Aorta (tissue), 5 donors: ENCODE measurements around the gene DPF3. TPM values are rescaled to one million over a fixed set of nuclear protein-coding genes. Genes with fewer than 3 reads are reported as not detected.

Source experiments
- ATAC-seq: fragments of 200-7000 bp; cut with Tn5 transposase; one replicate; pipeline ENCODE4 v1.9.1; 2022; ENCODE audit warnings: moderate library complexity; ENCODE audit not compliant: low FRiP score
- DNase-seq, 2 donors: peaks; one replicate each; pipeline ENCODE4 v3.0.0-alpha.2; 2020
- H3K27ac ChIP-seq, 2 donors: one replicate each; pipeline ENCODE4 v1.5.1; 2013; ENCODE audit warnings: low read length in 2 of 2, mild to moderate bottlenecking in 2 of 2, moderate library complexity in 2 of 2, control low read depth in 1 of 2, inconsistent platforms in 1 of 2, low read depth in 1 of 2
- H3K27me3 ChIP-seq, 2 donors: one replicate each; pipeline ENCODE4 v1.6.1; 2013; ENCODE audit warnings: control low read depth in 1 of 2, low read length in 1 of 2, mild to moderate bottlenecking in 1 of 2, moderate library complexity in 1 of 2; ENCODE audit not compliant: insufficient read depth in 2 of 2, control insufficient read depth in 1 of 2
- H3K36me3 ChIP-seq, 2 donors: one replicate each; pipeline ENCODE4 v1.6.1; 2013; ENCODE audit warnings: control low read depth in 1 of 2, low read length in 1 of 2, mild to moderate bottlenecking in 1 of 2; ENCODE audit not compliant: insufficient read depth in 2 of 2, control insufficient read depth in 1 of 2
- H3K4me1 ChIP-seq, 2 donors: one replicate each; pipeline ENCODE4 v1.6.1; 2013; ENCODE audit warnings: low read length in 2 of 2, control low read depth in 1 of 2, mild to moderate bottlenecking in 1 of 2, moderate library complexity in 1 of 2; ENCODE audit not compliant: insufficient read depth in 2 of 2, control insufficient read depth in 1 of 2
- H3K4me3 ChIP-seq, 2 donors: one replicate each; pipeline ENCODE4 v1.5.1; 2013; ENCODE audit warnings: low read length in 2 of 2, control low read depth in 1 of 2, mild to moderate bottlenecking in 1 of 2
- H3K9me3 ChIP-seq: one replicate; pipeline ENCODE4 v1.6.1; 2013; ENCODE audit warnings: mild to moderate bottlenecking, low read length; ENCODE audit not compliant: control insufficient read depth
- whole genome bisulfite sequencing, 2 donors: extraction: QIAGEN DNeasy Blood & Tissue Kit; methylation state at CpG; one replicate each; pipeline ENCODE4 v1.1.7; 2013; 5-methylcytosine and 5-hydroxymethylcytosine counted together
- intact Hi-C, 2 donors: fragments of 100-400 bp; cut with DNase I; formaldehyde crosslinking; loops; one replicate each; pipeline versions ENCODE4 v1.14.2 to v1.15.0; 2022
- polyA plus RNA-seq, 2 donors: library from polyadenylated mRNA; stranded (reverse); fragments of 200-250 nt; gene quantifications; one replicate each; pipeline ENCODE4 v1.2.3, GENCODE V29; 2013
- total RNA-seq, 2 donors: library from RNA; stranded (reverse); fragmentation: NEBNext Ultra II Directional; extraction: Animal tissue kit (Norgen Biotek cat#: 25700); gene quantifications; one replicate each; pipeline ENCODE4 v1.2.1, GENCODE V29; 2021
- donor health status: healthy with polysubstance abuse.
- donor health status: Bipolar disorder and iron deficiency.
- donor health status: DM: no; HTN: no; CAD: no.
- donor health status: DM: no; HTN: no; CAD: no.
- donor health status: DM: yes; HTN: yes; CAD: no.

Gene DPF3
- total and polyA plus RNA-seq, 4 donors: 0.15 to 2.2 (median 0.70) TPM

DNA sequence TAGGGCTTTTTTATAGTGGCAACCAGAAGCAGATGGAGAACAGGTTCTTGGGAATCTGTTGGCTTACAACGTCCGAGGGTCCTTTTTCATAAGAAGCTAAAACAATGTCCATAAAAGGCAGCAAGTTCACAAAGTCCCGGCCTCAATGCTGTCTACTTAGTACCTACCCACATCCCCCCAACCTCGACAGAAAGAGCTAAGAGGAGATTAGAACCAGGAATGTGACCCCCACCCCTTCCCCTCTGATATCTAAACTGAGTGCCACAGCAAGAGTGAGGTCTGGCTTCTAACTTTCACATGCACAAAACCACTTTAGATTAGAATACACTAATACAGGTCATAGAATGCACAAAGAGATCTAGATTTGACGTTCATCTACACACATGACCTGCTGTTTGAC, 4.5 kb downstream of the DPF3 start:
- Histone ChIP-seq H3K27me3 (no peaks in the 10 kb centered on the region), H3K9me3 (no peaks in the 10 kb centered on the region), H3K36me3 (no peaks in the 10 kb centered on the region), H3K27ac (no peak overlapping the region), H3K4me3 (no peak overlapping the region), H3K4me1 (no peaks in the 10 kb centered on the region)
- intact Hi-C loops: no loop called here
- ATAC-seq (no peak), DNase-seq (no peak)
- 79% methylated on average over 5 of the region's 5 CpGs for WGBS, 2 donors

DNA sequence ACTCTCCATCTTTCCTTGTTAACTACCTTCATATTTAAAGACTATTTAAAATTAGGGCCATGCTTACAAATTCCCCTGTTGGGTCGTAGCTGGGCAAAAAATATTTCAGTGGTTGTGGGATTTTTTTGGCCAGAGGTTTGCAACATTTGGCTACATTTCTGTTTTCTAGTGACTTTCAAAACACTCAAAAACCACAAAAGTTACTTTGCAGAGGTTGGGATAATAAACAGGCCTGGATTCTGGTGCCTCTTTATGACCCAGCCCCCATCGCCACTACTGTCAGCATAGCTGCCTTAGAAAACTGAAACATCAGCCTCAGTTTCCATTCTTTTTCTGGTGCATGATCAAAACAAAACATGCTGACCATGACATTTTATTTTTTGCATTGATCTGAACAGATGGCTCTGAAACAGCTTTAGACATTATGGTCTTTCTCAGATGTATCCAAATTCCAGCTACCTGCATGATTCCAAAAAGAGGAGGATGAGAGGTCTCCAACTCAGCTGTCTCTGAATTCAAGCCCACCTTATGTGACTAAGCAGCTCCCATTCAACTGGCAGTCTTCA, 5.2 kb downstream of the DPF3 start:
- Histone ChIP-seq H3K4me1 (no peaks in the 10 kb centered on the region), H3K9me3 (no peaks in the 10 kb centered on the region), H3K27me3 (no peaks in the 10 kb centered on the region), H3K4me3 (no peak overlapping the region), H3K27ac (no peak overlapping the region), H3K36me3 (no peaks in the 10 kb centered on the region)
- intact Hi-C loops: no loop called here
- WGBS, 2 donors: 47 to 48% methylated on average over 2 of the region's 2 CpGs
- DNase-seq (no peak), ATAC-seq (no peak)

DNA sequence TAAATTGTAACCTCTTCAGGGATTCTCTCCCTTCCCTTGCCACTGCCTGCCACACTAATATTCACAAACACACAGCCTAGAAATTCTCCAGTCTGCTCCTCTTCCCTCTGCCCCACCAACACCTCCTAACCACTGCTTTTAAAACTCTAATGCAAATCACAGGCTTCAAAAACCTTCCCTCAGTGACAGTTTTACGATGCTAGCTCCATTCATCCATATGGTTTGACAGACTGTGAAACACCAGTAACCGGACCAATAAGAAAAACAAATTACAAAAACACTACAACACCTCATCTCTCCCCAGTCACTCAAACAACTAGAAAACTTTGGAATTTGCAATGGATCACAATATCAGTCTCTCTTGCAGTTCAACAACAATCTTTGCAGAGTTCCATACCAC, 5.7 kb downstream of the DPF3 start:
- Histone ChIP-seq H3K4me3 (no peak overlapping the region), H3K4me1 (no peaks in the 10 kb centered on the region), H3K27ac (no peak overlapping the region), H3K9me3 (no peaks in the 10 kb centered on the region), H3K27me3 (no peaks in the 10 kb centered on the region), H3K36me3 (no peaks in the 10 kb centered on the region)
- DNase-seq: no peak
- intact Hi-C loops: no loop called here
- no peak for ATAC-seq
- 87 to 92% methylated on average over 2 of the region's 2 CpGs for WGBS, 2 donors

DNA sequence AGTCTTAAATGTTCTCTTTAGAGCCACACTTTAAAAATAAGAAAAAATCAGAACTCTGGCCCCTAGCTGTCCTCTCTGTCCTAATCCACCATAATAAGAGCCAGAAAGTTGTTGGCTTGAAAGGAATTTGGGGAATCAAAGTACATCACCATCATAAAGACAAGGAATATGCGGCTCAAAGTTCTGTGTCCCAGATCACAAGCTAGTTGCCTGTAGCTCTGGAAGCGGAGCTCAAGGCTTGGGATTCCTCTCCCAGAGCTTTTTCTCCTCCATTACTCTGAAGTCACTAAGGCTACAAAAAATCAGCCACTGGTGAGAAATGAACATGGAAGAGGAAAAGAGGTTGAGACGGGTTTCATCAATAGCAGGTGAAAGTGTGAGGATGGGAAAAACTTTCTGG, 6.4 kb downstream of the DPF3 start:
- Histone ChIP-seq H3K9me3 (no peaks in the 10 kb centered on the region), H3K27me3 (no peaks in the 10 kb centered on the region), H3K27ac (no peak overlapping the region), H3K4me1 (no peaks in the 10 kb centered on the region), H3K4me3 (no peak overlapping the region), H3K36me3 (no peaks in the 10 kb centered on the region)
- DNase-seq: no peak
- no peak for ATAC-seq
- intact Hi-C loops: no loop called here
- 97 to 99% methylated on average over 3 of the region's 3 CpGs for WGBS, 2 donors

DNA sequence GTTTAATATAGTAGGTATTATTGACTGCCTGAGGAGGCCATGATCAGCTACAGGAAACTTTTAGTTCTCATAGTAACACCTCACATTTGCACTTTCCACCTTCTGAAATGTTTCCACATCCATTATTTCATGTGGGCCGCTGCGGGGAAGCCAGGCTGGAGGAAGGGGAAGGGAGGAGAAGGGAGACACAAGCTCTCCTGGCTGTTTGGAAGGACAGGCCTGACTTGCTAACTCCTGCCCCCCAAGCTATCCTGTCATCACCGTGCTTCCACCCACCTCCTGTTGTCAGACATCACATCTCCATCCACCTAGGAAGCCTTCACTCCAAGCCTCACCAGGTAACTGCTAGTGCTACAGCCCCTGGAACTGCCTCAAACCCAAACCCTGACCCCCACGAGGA, 9.5 kb downstream of the DPF3 start:
- DNase-seq: no peak
- no peak for ATAC-seq
- H3K4me1 ChIP-seq: no peaks in the 10 kb centered on the region
- no peak overlapping the region for H3K4me3 ChIP-seq
- no peak overlapping the region for H3K27ac ChIP-seq
- no peaks in the 10 kb centered on the region for H3K36me3 ChIP-seq
- H3K27me3 ChIP-seq: no peaks in the 10 kb centered on the region
- intact Hi-C loops: no loop called here
- H3K9me3 ChIP-seq: no peaks in the 10 kb centered on the region
- whole genome bisulfite sequencing, 2 donors: 83 to 89% methylated on average over 4 of the region's 4 CpGs

DNA sequence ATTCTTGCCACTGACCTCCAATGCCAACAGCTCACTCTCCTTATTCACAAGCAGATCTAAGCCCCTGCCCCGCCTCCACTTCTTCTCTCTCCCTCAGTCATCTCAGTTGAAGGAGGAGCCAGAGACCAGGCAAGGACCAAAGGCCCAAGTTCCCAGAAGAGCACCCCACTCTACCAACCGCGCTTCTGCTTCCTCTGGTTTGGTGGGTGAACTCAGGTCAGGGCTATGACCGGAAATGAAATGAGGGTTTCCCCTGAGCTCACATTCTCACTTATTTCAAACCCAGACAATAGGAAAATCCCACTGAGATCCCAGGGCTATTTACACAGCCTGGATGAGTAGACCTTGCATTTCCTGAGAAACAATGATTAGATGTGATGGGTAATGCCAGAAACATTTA, 9.9 kb downstream of the DPF3 start:
- no peaks in the 10 kb centered on the region for H3K4me1 ChIP-seq
- intact Hi-C loops: no loop called here
- WGBS, 2 donors: 80 to 89% methylated on average over 4 of the region's 4 CpGs
- no peak overlapping the region for H3K27ac ChIP-seq
- H3K4me3 ChIP-seq: no peak overlapping the region
- no peaks in the 10 kb centered on the region for H3K9me3 ChIP-seq
- H3K27me3 ChIP-seq: no peaks in the 10 kb centered on the region
- H3K36me3 ChIP-seq: no peaks in the 10 kb centered on the region
- ATAC-seq: no peak
- DNase-seq: no peak

DNA sequence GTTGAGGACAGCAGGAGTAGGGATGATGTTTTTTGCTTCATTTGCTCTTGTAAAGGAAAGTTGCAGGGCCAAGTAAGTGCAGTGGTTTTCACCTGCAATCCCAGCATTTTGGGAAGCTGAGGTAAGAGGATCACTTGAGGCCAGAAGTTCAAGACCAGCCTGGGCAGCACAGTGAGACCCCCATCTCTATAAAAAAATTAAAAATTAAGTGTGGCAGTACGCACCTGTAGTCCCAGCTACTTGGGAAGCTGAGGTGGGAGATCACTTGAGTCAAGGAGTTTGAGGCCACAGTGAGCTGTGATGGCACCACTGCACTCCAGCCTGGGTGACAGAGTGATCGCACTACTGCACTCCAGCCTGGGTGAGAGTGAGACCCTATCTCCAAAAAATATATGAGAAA, 10.8 kb downstream of the DPF3 start:
- no peaks in the 10 kb centered on the region for H3K9me3 ChIP-seq
- ATAC-seq (no peak), DNase-seq (no peak)
- no peaks in the 10 kb centered on the region for H3K27me3 ChIP-seq
- H3K4me3 ChIP-seq: no peak overlapping the region
- intact Hi-C loops: no loop called here
- H3K27ac ChIP-seq: no peak overlapping the region
- H3K4me1 ChIP-seq: no peaks in the 10 kb centered on the region
- H3K36me3 ChIP-seq: no peaks in the 10 kb centered on the region
- 95 to 98% methylated on average over 2 of the region's 2 CpGs for WGBS, 2 donors

DNA sequence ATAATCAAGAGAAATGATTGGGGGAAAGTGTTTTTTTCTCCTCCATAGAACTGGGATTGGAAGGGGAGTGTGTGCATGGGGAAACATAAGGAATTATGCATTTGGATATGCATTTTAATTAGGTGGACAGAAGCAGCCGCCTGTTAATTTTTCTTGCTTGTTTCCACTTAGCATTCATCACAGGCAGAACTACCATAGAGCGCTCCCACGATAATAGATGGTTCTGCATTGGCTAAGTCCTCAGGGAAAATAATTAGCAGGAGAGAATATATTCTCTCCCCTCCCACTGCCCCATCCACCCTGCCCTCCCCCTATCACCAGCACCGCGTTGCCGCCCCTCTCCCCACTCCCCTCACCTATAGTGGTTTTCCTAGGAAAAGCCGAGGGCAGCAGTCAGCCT, 11.4 kb downstream of the DPF3 start:
- no peaks in the 10 kb centered on the region for H3K9me3 ChIP-seq
- H3K27ac ChIP-seq: no peak overlapping the region
- ATAC-seq (no peak), DNase-seq (no peak)
- H3K27me3 ChIP-seq: no peaks in the 10 kb centered on the region
- H3K36me3 ChIP-seq: no peaks in the 10 kb centered on the region
- intact Hi-C loops: no loop called here
- no peak overlapping the region for H3K4me3 ChIP-seq
- 78 to 83% methylated on average over 7 of the region's 7 CpGs for WGBS, 2 donors
- H3K4me1 ChIP-seq: no peaks in the 10 kb centered on the region

DNA sequence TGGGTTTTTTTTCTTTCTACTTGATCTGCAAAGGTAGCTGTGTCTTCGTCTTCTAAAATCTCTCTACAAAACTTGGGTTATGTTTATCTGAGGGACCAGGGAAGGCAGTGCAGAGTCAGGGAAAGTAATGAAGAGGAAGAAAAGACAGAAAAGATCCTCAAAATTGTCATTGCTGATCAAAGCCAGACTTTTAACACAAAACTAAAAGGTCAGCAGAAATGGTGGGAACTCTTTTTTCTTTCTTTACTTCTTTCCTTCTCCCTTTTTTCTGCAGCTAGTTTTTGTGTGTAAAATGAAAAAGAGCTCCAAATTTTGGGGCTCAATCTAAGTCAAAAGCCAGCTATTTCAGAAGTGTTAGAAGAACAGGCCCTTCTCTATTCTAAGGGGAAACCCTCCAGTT, 11.9 kb downstream of the DPF3 start:
- no peak overlapping the region for H3K4me3 ChIP-seq
- 95 to 96% methylated on average over 1 of the region's 1 CpG for WGBS, 2 donors
- intact Hi-C loops: no loop called here
- ATAC-seq: no peak
- DNase-seq: no peak
- H3K36me3 ChIP-seq: no peaks in the 10 kb centered on the region
- H3K27ac ChIP-seq: no peak overlapping the region
- no peaks in the 10 kb centered on the region for H3K9me3 ChIP-seq
- H3K4me1 ChIP-seq: no peaks in the 10 kb centered on the region
- no peaks in the 10 kb centered on the region for H3K27me3 ChIP-seq
